H1 (cell line): ENCODE measurements around the gene PPIB. TPM values are rescaled to one million over a fixed set of nuclear protein-coding genes. Genes with fewer than 3 reads are reported as not detected.

Experiments used
- CTCF ChIA-PET: fragments of 300-600 bp; sonication (Branson Sonifier 250); formaldehyde crosslinking; loops from one replicate; lab custom pipeline; 2021; ENCODE audit not compliant: partially characterized antibody; lab: Charles Lee
- POLR2A ChIA-PET: fragments of 300-600 bp; sonication (Branson Sonifier 250); formaldehyde crosslinking; loops from one replicate; lab custom pipeline; 2021; ENCODE audit warnings: inconsistent platforms; ENCODE audit not compliant: partially characterized antibody; lab: Charles Lee
- DNase-seq, 2 experiments: peaks; one replicate each; pipeline versions ENCODE4 v3.0.0 to v3.0.0-alpha.2; 2010 to 2022; ENCODE audit warnings: low spot score in 2 of 2, low read depth in 1 of 2, mixed read lengths in 1 of 2
- FAIRE-seq: peaks from 2 replicates; lab custom pipeline; 2011; peaks lifted over from hg19 to GRCh38; lab: Jason Lieb, UNC
- H2AFZ ChIP-seq: 2 replicates; pipeline ENCODE4 v1.8.1; 2012; ENCODE audit warnings: low read length, inconsistent platforms
- H2AK5ac ChIP-seq: 2 replicates; pipeline ENCODE4 v1.6.1; 2013; ENCODE audit warnings: low read depth, low read length
- H2BK120ac ChIP-seq: replicated peaks from 2 replicates; pipeline ENCODE3; 2013; ENCODE audit warnings: low read depth, low read length, inconsistent platforms
- H2BK12ac ChIP-seq: 2 replicates; pipeline ENCODE4 v1.6.1; 2013; ENCODE audit warnings: low read depth, low read length
- H2BK15ac ChIP-seq: 2 replicates; pipeline ENCODE4 v1.6.1; 2013; ENCODE audit warnings: low read length
- H2BK20ac ChIP-seq: 2 replicates; pipeline ENCODE4 v1.6.1; 2013; ENCODE audit warnings: low read length
- H2BK5ac ChIP-seq: 2 replicates; pipeline ENCODE4 v1.6.1; 2013; ENCODE audit warnings: low read depth, low read length
- H3K14ac ChIP-seq: 2 replicates; pipeline ENCODE4 v1.6.1; 2013; ENCODE audit warnings: inconsistent platforms; ENCODE audit not compliant: insufficient read length
- H3K18ac ChIP-seq: 2 replicates; pipeline ENCODE4 v1.6.1; 2013; ENCODE audit warnings: low read length; ENCODE audit errors: extremely low read depth
- H3K23ac ChIP-seq: 2 replicates; pipeline ENCODE4 v1.6.1; 2013; ENCODE audit warnings: inconsistent platforms; ENCODE audit not compliant: insufficient read length
- H3K23me2 ChIP-seq: 2 replicates; pipeline ENCODE4 v1.6.1; 2013; ENCODE audit warnings: low read depth, low read length
- H3K27ac ChIP-seq: 2 replicates; pipeline ENCODE4 v1.6.1; 2011; ENCODE audit warnings: low read depth, low read length, inconsistent platforms
- H3K27me3 ChIP-seq, 4 experiments: replicated peaks in 1 of 4; 1 replicate in 1 of 4; 2 replicates in 3 of 4; pipeline versions ENCODE4 v1.6.1 to v1.8.1; 2011 to 2013; ENCODE audit warnings: low read length in 3 of 4, mild to moderate bottlenecking in 3 of 4, inconsistent platforms in 2 of 4, mixed read lengths in 2 of 4, moderate library complexity in 1 of 4; ENCODE audit not compliant: control insufficient read depth in 3 of 4, insufficient read depth in 3 of 4; ENCODE audit errors: extremely low read depth in 1 of 4
- H3K36me3 ChIP-seq, 4 experiments: 2 replicates each; pipeline versions ENCODE4 v1.6.1 to v1.8.1; 2011 to 2013; ENCODE audit warnings: mild to moderate bottlenecking in 4 of 4, low read length in 3 of 4, moderate library complexity in 2 of 4, control low read depth in 1 of 4, inconsistent platforms in 1 of 4; ENCODE audit not compliant: insufficient read depth in 4 of 4, control insufficient read depth in 2 of 4
- H3K4ac ChIP-seq: replicated peaks from 2 replicates; pipeline ENCODE3; 2013; ENCODE audit warnings: low read length, low read depth, mixed read lengths, inconsistent platforms; ENCODE audit not compliant: insufficient read length
- H3K4me1 ChIP-seq, 4 experiments: replicated peaks in 1 of 4; 1 replicate in 1 of 4; 2 replicates in 3 of 4; pipeline versions ENCODE4 v1.6.1 to v1.8.1; 2011 to 2013; ENCODE audit warnings: low read length in 3 of 4, inconsistent platforms in 2 of 4, mixed read lengths in 1 of 4; ENCODE audit not compliant: insufficient read depth in 4 of 4, control insufficient read depth in 3 of 4
- H3K4me2 ChIP-seq, 2 experiments: 2 replicates each; pipeline versions ENCODE4 v1.6.1 to v1.8.1; 2011 to 2013; ENCODE audit warnings: low read depth in 2 of 2, low read length in 2 of 2, control low read depth in 1 of 2, inconsistent platforms in 1 of 2, mild to moderate bottlenecking in 1 of 2; ENCODE audit not compliant: insufficient read depth in 1 of 2
- H3K4me3 ChIP-seq, 4 experiments: fragments of 200-600, 300-600 bp in 1 of 4; sonication (generic), shearing (Covaris generic), sonication (Bioruptor Twin) in 1 of 4; 2 replicates each; pipeline versions ENCODE4 v1.5.1 to v1.8.1; 2011 to 2016; ENCODE audit warnings: low read length in 4 of 4, low read depth in 3 of 4, control low read depth in 2 of 4, inconsistent platforms in 2 of 4, mild to moderate bottlenecking in 2 of 4, mixed read lengths in 1 of 4, moderate library complexity in 1 of 4; ENCODE audit not compliant: insufficient read depth in 2 of 4; ENCODE audit errors: extremely low read depth in 1 of 4
- H3K56ac ChIP-seq: replicated peaks from 2 replicates; pipeline ENCODE3; 2013; ENCODE audit warnings: low read depth, mild to moderate bottlenecking, mixed read lengths, low read length, inconsistent platforms; ENCODE audit not compliant: insufficient read length
- H3K79me1 ChIP-seq: 2 replicates; pipeline ENCODE4 v1.6.1; 2013; ENCODE audit warnings: low read depth, low read length, control low read depth
- H3K79me2 ChIP-seq, 2 experiments: 2 replicates each; pipeline versions ENCODE4 v1.6.1 to v1.8.1; 2012 to 2013; ENCODE audit warnings: low read length in 2 of 2, mild to moderate bottlenecking in 2 of 2, inconsistent platforms in 1 of 2; ENCODE audit not compliant: insufficient read depth in 2 of 2, control insufficient read depth in 1 of 2
- H3K9ac ChIP-seq, 4 experiments: replicated peaks in 1 of 4; 1 replicate in 1 of 4; 2 replicates in 3 of 4; pipeline versions ENCODE4 v1.6.1 to v1.8.1; 2011 to 2013; ENCODE audit warnings: low read depth in 3 of 4, low read length in 3 of 4, control low read depth in 2 of 4, mild to moderate bottlenecking in 2 of 4, moderate library complexity in 2 of 4, inconsistent platforms in 1 of 4; ENCODE audit errors: extremely low read depth in 1 of 4
- H3K9me3 ChIP-seq, 2 experiments: 2 replicates each; pipeline versions ENCODE4 v1.6.1 to v1.8.1; 2012 to 2013; ENCODE audit warnings: mild to moderate bottlenecking in 2 of 2, moderate library complexity in 2 of 2, control low read depth in 1 of 2, inconsistent platforms in 1 of 2, low read depth in 1 of 2, low read length in 1 of 2, mixed read lengths in 1 of 2; ENCODE audit not compliant: insufficient read depth in 2 of 2
- H4K20me1 ChIP-seq, 2 experiments: replicated peaks in 1 of 2; 2 replicates each; pipeline versions ENCODE3 to v1.8.1; 2011 to 2013; ENCODE audit warnings: inconsistent platforms in 2 of 2, low read length in 2 of 2, mild to moderate bottlenecking in 1 of 2; ENCODE audit not compliant: insufficient read depth in 2 of 2, control insufficient read depth in 1 of 2
- H4K5ac ChIP-seq: 2 replicates; pipeline ENCODE4 v1.6.1; 2013; ENCODE audit warnings: low read length, low read depth, mixed read lengths, inconsistent platforms; ENCODE audit not compliant: insufficient read length
- H4K8ac ChIP-seq: 2 replicates; pipeline ENCODE4 v1.8.0; 2013; ENCODE audit warnings: mild to moderate bottlenecking, moderate library complexity, low read length, inconsistent platforms; ENCODE audit not compliant: insufficient read depth; ENCODE audit errors: extremely low read depth
- H4K91ac ChIP-seq: replicated peaks from 2 replicates; pipeline ENCODE3; 2013; ENCODE audit warnings: low read length, mixed read lengths, inconsistent platforms; ENCODE audit not compliant: insufficient read length
- CTBP2 ChIP-seq: IDR thresholded peaks from 2 replicates; pipeline ENCODE4 v1.7.0; 2011; ENCODE audit warnings: borderline replicate concordance, mild to moderate bottlenecking, moderate library complexity, mixed read lengths, low read length; ENCODE audit not compliant: insufficient read depth, insufficient read length
- EP300 ChIP-seq, 2 experiments: IDR thresholded peaks; 1 replicate in 1 of 2; 2 replicates in 1 of 2; pipeline ENCODE4 v1.6.1; 2011 to 2012; ENCODE audit warnings: low read depth in 2 of 2, low read length in 2 of 2, mild to moderate bottlenecking in 2 of 2, borderline replicate concordance in 1 of 2, inconsistent platforms in 1 of 2, moderate library complexity in 1 of 2
- JUND ChIP-seq: IDR thresholded peaks from 2 replicates; pipeline ENCODE4 v1.6.1; 2011; ENCODE audit warnings: mild to moderate bottlenecking, improper control_type of control experiment, low read length
- USF2 ChIP-seq: IDR thresholded peaks from 2 replicates; pipeline ENCODE4 v1.6.1; 2011; ENCODE audit warnings: low read length, improper control_type of control experiment
- WGBS, 2 experiments: shearing (Covaris generic) in 1 of 2; methylation state at CpG; one replicate each; pipeline versions ENCODE4 v1.1.6 to v1.1.7; 2013 to 2015; ENCODE audit warnings: low lambda C conversion rate in 2 of 2, mixed read lengths in 2 of 2, inconsistent platforms in 1 of 2, low coverage in 1 of 2, missing lambda C conversion rate in 1 of 2; ENCODE audit not compliant: insufficient replicate concordance in 2 of 2, insufficient coverage in 1 of 2, insufficient read length in 1 of 2; ENCODE audit errors: extremely low coverage in 1 of 2, missing lambda C conversion rate in 1 of 2; 5-methylcytosine and 5-hydroxymethylcytosine counted together
- polyA plus RNA-seq, 7 experiments: library from polyadenylated mRNA; depleted of rRNA in 3 of 7; stranded (reverse) in 5 of 7; unstranded in 2 of 7; fragments of >200 nt in 5 of 7; fragments of 200-250 nt in 2 of 7; gene quantifications; 1 replicate in 5 of 7; 2 replicates in 1 of 7; 4 replicates in 1 of 7; pipeline versions ENCODE4 v1.2.1 to v1.2.3, GENCODE V29; 2011 to 2013; ENCODE audit warnings: missing spikeins in 2 of 7, mixed read lengths in 2 of 7
- total RNA-seq: library from RNA; stranded (reverse); fragmentation: NEBNext Ultra II Directional; extraction: Animal tissue kit (Norgen Biotek cat#: 25700); gene quantifications from 2 replicates; pipeline ENCODE4 v1.2.1, GENCODE V29; 2021

Gene PPIB
- total and polyA plus RNA-seq, 2 of the 8 experiments (the other 6 are each of a cell fraction or from before 2014, with no cell fraction given), result 558 to 579 TPM

GRCh38 chr15:64146520-64146884 is 16.3 kb downstream of the PPIB start:
- H4K20me1 ChIP-seq, result peaks cover 0 to 3% of the 10 kb centered on the region in 2 experiments
- peaks cover 0 to 3% (median 0%) of the 10 kb centered on the region in 4 experiments; a peak in 1 of 8 replicates for H3K36me3 ChIP-seq
- no peak overlapping the region for H2AFZ ChIP-seq
- H3K4me2 ChIP-seq, result no peak overlapping the region
- no peak overlapping the region for H3K27ac ChIP-seq
- peaks cover 0 to 1% (median 0%) of the 10 kb centered on the region in 4 experiments; a peak in 2 of 7 replicates for H3K4me1 ChIP-seq
- no peaks in the 10 kb centered on the region for H3K79me2 ChIP-seq
- H2BK5ac ChIP-seq, result no peak overlapping the region
- no peak overlapping the region for H2BK15ac ChIP-seq
- no peak overlapping the region for H4K5ac ChIP-seq
- DNase-seq (no peak), FAIRE-seq (no peak)
- no peaks in the 10 kb centered on the region for H3K9me3 ChIP-seq
- no peak overlapping the region for H3K9ac ChIP-seq
- H3K4ac ChIP-seq, result no peak overlapping the region
- H3K4me3 ChIP-seq, result no peak overlapping the region
- peaks cover 2% of the 10 kb centered on the region; the same call in 1 of the 2 replicates for H3K23me2 ChIP-seq
- H3K18ac ChIP-seq, result no peak overlapping the region
- no peak overlapping the region for H4K91ac ChIP-seq
- no peak overlapping the region for H2BK120ac ChIP-seq
- no peak overlapping the region for H3K14ac ChIP-seq
- CTCF ChIA-PET, result interaction anchor here (1.0 to 1.4 kb wide), 5 partner anchors 9 to 77 kb away, joined by 3 to 7 read pairs (median 3); no protein-coding TSS in a partner anchor
- no peak overlapping the region for H3K23ac ChIP-seq
- H2BK20ac ChIP-seq, result no peak overlapping the region
- TF ChIP-seq CTBP2 (no peak), USF2 (no peak), JUND (no peak), EP300 (IDR thresholded peaks at IDR 0.05; ENCODE audit: borderline replicate concordance in 1 of 2, low read depth in 2 of 2, low read length in 2 of 2) (no peak)
- TF ChIP-seq, all 59 proteins: peak for 0
- Histone ChIP-seq H3K79me1 (no peaks in the 10 kb centered on the region), H2BK12ac (no peak overlapping the region), H3K56ac (no peak overlapping the region), H2AK5ac (no peak overlapping the region), H4K8ac (no peak overlapping the region), H3K27me3 (0 out of 7 replicates have a peak, but pooled peaks cover 0 to 3% (median 1%) of the 10 kb centered on the region in 4 experiments)
- POLR2A ChIA-PET, result interaction anchor here (2.3 kb wide), 1 partner anchor 11 kb away, joined by 7 read pairs; no protein-coding TSS in a partner anchor
- WGBS, 2 experiments, result 86% methylated on average over 3 of the region's 3 CpGs; no CpG with 5 or more reads in 1 of the 2 experiments
